Smooth muscle cell (in vitro differentiated cells): ENCODE results near the gene MCHR1. TPM values are rescaled to one million over a fixed set of nuclear protein-coding genes. Genes with fewer than 3 reads are reported as not detected.

Experiments used
- DNase-seq: peaks from one replicate; lab custom pipeline; 2025; ENCODE audit not compliant: unreplicated experiment; lab: John Stamatoyannopoulos, UW
- H2AFZ ChIP-seq: fragments of 200-600 bp; sonication (generic); 2 replicates; pipeline ENCODE4 v1.6.0; 2016; ENCODE audit warnings: antibody characterized with exemption, low read depth, mild to moderate bottlenecking
- H3F3A ChIP-seq: fragments of 200-600 bp; sonication (generic); 2 replicates; pipeline ENCODE4 v1.6.0; 2017; ENCODE audit warnings: antibody characterized with exemption, low read depth
- H3K27ac ChIP-seq: fragments of 200-600 bp; sonication (generic); 2 replicates; pipeline ENCODE4 v1.5.1; 2016; ENCODE audit warnings: low read depth, mild to moderate bottlenecking
- H3K27me3 ChIP-seq: fragments of 200-600 bp; sonication (generic); 2 replicates; pipeline ENCODE4 v1.6.1; 2016; ENCODE audit warnings: low read depth, mild to moderate bottlenecking
- H3K36me3 ChIP-seq: fragments of 200-600 bp; sonication (generic); 2 replicates; pipeline ENCODE4 v1.5.1; 2016; ENCODE audit warnings: low read depth
- H3K4me1 ChIP-seq: fragments of 200-600 bp; sonication (generic); 2 replicates; pipeline ENCODE4 v1.5.1; 2016; ENCODE audit warnings: low read depth
- H3K4me2 ChIP-seq: fragments of 200-600 bp; sonication (generic); 2 replicates; pipeline ENCODE4 v1.6.0; 2016; ENCODE audit warnings: mild to moderate bottlenecking
- H3K4me3 ChIP-seq: fragments of 200-600 bp; sonication (generic); 2 replicates; pipeline ENCODE4 v1.5.1; 2016; ENCODE audit warnings: mild to moderate bottlenecking
- H3K79me2 ChIP-seq: fragments of 200-600 bp; sonication (generic); 2 replicates; pipeline ENCODE4 v1.6.0; 2016; ENCODE audit warnings: low read depth, mild to moderate bottlenecking
- H3K9ac ChIP-seq: fragments of 200-600 bp; sonication (generic); 2 replicates; pipeline ENCODE4 v1.6.0; 2016; ENCODE audit warnings: low read depth
- H3K9me3 ChIP-seq: fragments of 200-600 bp; sonication (generic); replicated peaks from 2 replicates; pipeline ENCODE4 v1.5.1; 2016; ENCODE audit warnings: low read depth
- H4K20me1 ChIP-seq: fragments of 200-600 bp; sonication (generic); 2 replicates; pipeline ENCODE4 v1.6.0; 2016; ENCODE audit warnings: low read depth
- CTCF ChIP-seq: fragments of 200-600 bp; sonication (generic); IDR thresholded peaks from 2 replicates; pipeline ENCODE4 v1.5.1; 2017; ENCODE audit warnings: borderline replicate concordance, mild to moderate bottlenecking, antibody characterized with exemption; ENCODE audit not compliant: insufficient read depth, poor library complexity, severe bottlenecking
- WGBS: methylation state at CpG from one replicate; pipeline ENCODE4 v1.1.7; 2016; ENCODE audit warnings: low lambda C conversion rate; 5-methylcytosine and 5-hydroxymethylcytosine counted together
- polyA plus RNA-seq: library from polyadenylated mRNA; unstranded; fragments of >200 nt; fragmentation: Nextera tagmentation; extraction: Ambion mirVana; gene quantifications from 2 replicates; pipeline ENCODE4 v1.2.1, GENCODE V29; 2016
- total RNA-seq: library from RNA; depleted of rRNA; stranded (reverse); fragments of >200 nt; gene quantifications from 2 replicates; pipeline ENCODE4 v1.2.3, GENCODE V29; 2014

Gene MCHR1
- total and polyA plus RNA-seq, 2 experiments from 2014 or later: 18.9 to 24.6 TPM

DNA sequence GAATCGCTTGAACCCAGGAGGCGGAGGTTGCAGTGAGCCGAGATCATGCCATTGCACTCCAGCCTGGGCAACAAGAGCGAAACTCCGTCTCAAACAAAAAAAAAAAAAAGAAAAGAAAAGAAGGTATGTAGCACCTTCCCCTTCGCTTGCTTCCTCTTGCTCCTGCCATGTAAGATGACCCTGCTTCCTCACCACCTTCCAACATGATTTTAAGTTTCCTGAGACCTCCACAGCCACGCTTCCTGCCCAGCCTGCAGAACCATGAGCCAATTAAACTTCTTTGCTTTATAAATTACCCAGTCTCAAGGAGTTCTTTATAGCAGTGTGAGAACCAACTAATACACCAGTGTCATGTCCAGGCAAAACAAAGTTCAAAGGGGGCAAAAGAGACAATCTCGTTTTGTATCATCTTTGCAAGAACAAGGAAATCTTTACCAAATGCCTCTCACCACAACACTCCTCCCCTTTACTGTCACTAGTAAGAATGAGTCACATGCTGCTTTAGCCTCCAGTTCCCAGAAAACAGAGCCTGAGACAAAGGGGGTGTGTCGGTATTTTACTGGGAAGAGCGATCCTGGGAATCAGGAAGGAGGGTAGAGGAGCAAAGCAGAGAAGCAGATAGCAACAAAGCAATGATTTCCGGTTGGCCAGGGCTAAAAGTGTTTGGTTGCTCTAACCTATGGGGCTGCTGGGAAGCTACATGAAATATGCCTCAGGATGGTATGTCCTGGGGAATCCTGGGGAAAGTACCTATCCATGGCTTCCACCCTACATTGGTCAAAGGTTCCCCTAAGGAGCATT lies 10.5 kb upstream of the MCHR1 start:
- peak overlapping the region; percentile 80 for H3K27ac ChIP-seq
- no peak overlapping the region for H3K4me3 ChIP-seq
- TF ChIP-seq CTCF: no peak
- no peaks in the 10 kb centered on the region for H4K20me1 ChIP-seq
- H3K27me3 ChIP-seq: no peaks in the 10 kb centered on the region
- H3K36me3 ChIP-seq: no peaks in the 10 kb centered on the region
- WGBS: 43% methylated on average over 7 of the region's 11 CpGs
- H3K79me2 ChIP-seq: no peaks in the 10 kb centered on the region
- H3F3A ChIP-seq: peaks cover 37% of the 10 kb centered on the region
- DNase-seq: no peak
- H3K9ac ChIP-seq: no peak overlapping the region
- peak overlapping the region; percentile 24 for H3K4me2 ChIP-seq
- H2AFZ ChIP-seq: no peak overlapping the region
- H3K4me1 ChIP-seq: no peaks in the 10 kb centered on the region
- H3K9me3 ChIP-seq: no peaks in the 10 kb centered on the region

DNA sequence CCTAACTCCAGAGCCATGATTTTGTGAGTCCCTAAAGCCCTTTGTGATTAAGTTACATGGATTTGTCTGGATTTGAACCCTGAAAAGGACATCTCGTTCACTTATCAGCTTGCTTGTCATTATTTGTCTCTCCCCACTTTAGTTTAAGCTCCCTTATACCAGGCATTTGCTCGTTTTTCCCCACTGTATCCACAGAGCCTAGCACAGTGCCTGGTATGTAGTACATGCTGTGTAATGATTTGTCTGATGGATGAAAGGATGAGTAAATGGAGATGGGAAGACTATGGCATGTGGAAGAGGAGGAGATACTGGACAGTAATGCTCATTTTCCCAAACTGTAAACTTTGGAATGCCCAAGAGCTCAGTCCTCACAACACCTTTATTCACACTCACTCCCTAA lies 9.2 kb upstream of the MCHR1 start:
- H3K9ac ChIP-seq: no peak overlapping the region
- H4K20me1 ChIP-seq: no peaks in the 10 kb centered on the region
- no peak overlapping the region for H2AFZ ChIP-seq
- H3K36me3 ChIP-seq: no peaks in the 10 kb centered on the region
- peak overlapping the region; percentile 80 for H3K27ac ChIP-seq
- TF ChIP-seq CTCF: no peak
- no peaks in the 10 kb centered on the region for H3K27me3 ChIP-seq
- H3K4me3 ChIP-seq: no peak overlapping the region
- H3K79me2 ChIP-seq: no peaks in the 10 kb centered on the region
- no peak overlapping the region for H3K4me2 ChIP-seq
- WGBS: 53% methylated on average over 2 of the region's 2 CpGs
- H3F3A ChIP-seq: peaks cover 34% of the 10 kb centered on the region
- H3K9me3 ChIP-seq: no peaks in the 10 kb centered on the region
- no peak for DNase-seq
- no peaks in the 10 kb centered on the region for H3K4me1 ChIP-seq

DNA sequence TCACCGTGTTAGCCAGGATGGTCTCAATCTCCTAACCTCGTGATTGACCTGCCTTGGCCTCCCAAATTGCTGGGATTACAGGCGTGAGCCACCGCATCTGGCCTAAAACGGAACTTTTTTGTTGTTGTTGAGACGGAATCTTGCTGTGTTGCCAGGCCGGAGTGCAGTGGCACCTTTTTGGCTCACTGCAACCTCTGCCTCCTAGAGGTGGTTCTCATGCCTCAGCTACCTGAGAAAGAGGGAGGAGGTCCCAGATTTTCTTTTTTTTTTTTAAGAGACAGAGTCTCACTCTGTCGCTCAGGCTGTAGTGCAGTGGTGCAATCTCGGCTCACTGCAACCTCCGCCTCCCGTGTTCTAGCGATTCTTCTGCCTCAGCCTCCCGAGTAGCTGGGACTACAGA lies 7.9 kb upstream of the MCHR1 start:
- Histone ChIP-seq H3K9ac (no peak overlapping the region), H3K9me3 (no peaks in the 10 kb centered on the region), H3K4me3 (no peak overlapping the region), H3K79me2 (no peaks in the 10 kb centered on the region), H3K27me3 (no peaks in the 10 kb centered on the region), H3K4me1 (no peaks in the 10 kb centered on the region), H3K27ac (no peak overlapping the region), H3F3A (peaks cover 23% of the 10 kb centered on the region), H3K4me2 (no peak overlapping the region), H2AFZ (no peak overlapping the region), H3K36me3 (no peaks in the 10 kb centered on the region), H4K20me1 (no peaks in the 10 kb centered on the region)
- WGBS: 98% methylated on average over 13 of the region's 13 CpGs
- no peak for DNase-seq
- TF ChIP-seq CTCF: no peak
